ENCODE measurements around the gene COPS7B. TPM values are rescaled to one million over a fixed set of nuclear protein-coding genes. Genes with fewer than 3 reads are reported as not detected.
A peak's percentile ranks its signal among the peaks of the same experiment; 100 is the strongest.

Gene COPS7B
- total RNA-seq, 1 experiment from 2014 or later, result 66.5 TPM

- POLR2A ChIA-PET (ENCODE audit: low non-redundant PET), result no interaction called here
Measured at GRCh38 chr2:231807020-231807419, 20.8 kb downstream of the COPS7B start.

GRCh38 chr2:231810905-231811304 lies 24.7 kb downstream of the COPS7B start:
- H3K4me3 ChIP-seq (ENCODE audit: low read depth, low read length, poor library complexity, severe bottlenecking), result no peak overlapping the region
- intact Hi-C loops (cut with micrococcal nuclease; ENCODE audit: unreplicated experiment), result no loop called here
- no peak overlapping the region for H3K27ac ChIP-seq (ENCODE audit: low read depth, low read length, poor library complexity, severe bottlenecking)
- ChIA-PET CTCF (no interaction called here), POLR2A (ENCODE audit: low non-redundant PET) (no interaction called here)
- DNase-seq (ENCODE audit: low spot score), result peak; percentile 37
- peaks cover 4% of the 10 kb centered on the region for H3K9me3 ChIP-seq (ENCODE audit: low read depth, low read length, poor library complexity, severe bottlenecking)
- no peaks in the 10 kb centered on the region for H3K27me3 ChIP-seq (replicated peaks; ENCODE audit: insufficient read depth, low read depth, low read length, poor library complexity)
- H3K36me3 ChIP-seq (ENCODE audit: insufficient read depth, low read length, poor library complexity, severe bottlenecking), result peaks cover 13% of the 10 kb centered on the region
- H3K4me1 ChIP-seq (ENCODE audit: insufficient read depth, low read length, poor library complexity, severe bottlenecking), result no peaks in the 10 kb centered on the region
- BruUV-seq (replicated peaks), result no TSS peak
- TF ChIP-seq CTCF (conservative IDR thresholded peaks at IDR 0.05; ENCODE audit: low read depth, low read length) (no peak), EZH2 (IDR thresholded peaks at IDR 0.05; ENCODE audit: borderline replicate concordance, low read depth, low read length, poor library complexity, severe bottlenecking) (no peak)

More at GRCh38 chr2:231807020-231807419, 20.8 kb downstream of the COPS7B start:
- intact Hi-C loops (cut with micrococcal nuclease; ENCODE audit: unreplicated experiment), result no loop called here
- Histone ChIP-seq H3K27ac (ENCODE audit: low read depth, low read length, poor library complexity, severe bottlenecking) (no peak overlapping the region), H3K4me3 (ENCODE audit: low read depth, low read length, poor library complexity, severe bottlenecking) (no peak overlapping the region), H3K4me1 (ENCODE audit: insufficient read depth, low read length, poor library complexity, severe bottlenecking) (no peaks in the 10 kb centered on the region), H3K9me3 (ENCODE audit: low read depth, low read length, poor library complexity, severe bottlenecking) (no peaks in the 10 kb centered on the region), H3K36me3 (ENCODE audit: insufficient read depth, low read length, poor library complexity, severe bottlenecking) (peaks cover 13% of the 10 kb centered on the region), H3K27me3 (replicated peaks; ENCODE audit: insufficient read depth, low read depth, low read length, poor library complexity) (no peaks in the 10 kb centered on the region)
- no peak for TF ChIP-seq CTCF (conservative IDR thresholded peaks at IDR 0.05; ENCODE audit: low read depth, low read length)
- no peak for TF ChIP-seq EZH2 (IDR thresholded peaks at IDR 0.05; ENCODE audit: borderline replicate concordance, low read depth, low read length, poor library complexity, severe bottlenecking)
- BruUV-seq (replicated peaks), result no TSS peak
- CTCF ChIA-PET, result no interaction called here
- no peak for DNase-seq (ENCODE audit: low spot score)

DNA sequence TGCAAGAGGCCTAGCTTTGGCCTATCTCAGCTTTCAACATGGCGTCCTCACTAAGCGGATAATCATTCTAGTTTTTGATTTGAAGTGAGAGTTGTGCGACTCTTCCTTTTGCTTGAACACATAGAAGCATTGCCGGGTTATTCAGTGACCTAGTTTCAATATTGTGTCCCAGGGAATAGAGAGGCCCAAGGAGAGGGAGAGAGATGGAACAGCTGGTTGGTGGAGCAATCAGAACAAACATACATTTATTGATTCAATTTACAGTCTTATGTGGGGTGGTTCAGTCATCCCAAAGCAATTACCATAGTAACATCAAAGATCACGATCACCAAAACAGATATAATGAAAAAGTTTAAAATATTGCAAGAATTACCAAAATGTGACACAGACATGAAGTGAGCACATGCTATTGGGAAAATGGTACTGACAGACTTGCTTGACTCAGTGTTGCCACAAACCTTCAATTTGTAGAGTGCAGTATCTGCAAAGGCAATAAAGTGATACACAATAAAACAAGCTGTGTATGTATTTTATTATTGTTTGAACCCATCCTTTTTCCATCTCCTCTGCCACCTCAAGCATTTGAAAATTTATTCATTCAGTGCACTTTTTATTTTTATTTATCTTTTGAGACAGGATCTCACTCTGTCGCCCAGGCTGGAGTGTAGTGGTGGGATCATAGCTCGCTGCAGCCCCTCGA lies 30.2 kb downstream of the COPS7B start:
- Histone ChIP-seq H3K36me3 (ENCODE audit: insufficient read depth, low read length, poor library complexity, severe bottlenecking) (no peaks in the 10 kb centered on the region), H3K27me3 (replicated peaks; ENCODE audit: insufficient read depth, low read depth, low read length, poor library complexity) (no peaks in the 10 kb centered on the region), H3K27ac (ENCODE audit: low read depth, low read length, poor library complexity, severe bottlenecking) (no peak overlapping the region), H3K4me3 (ENCODE audit: low read depth, low read length, poor library complexity, severe bottlenecking) (no peak overlapping the region), H3K9me3 (ENCODE audit: low read depth, low read length, poor library complexity, severe bottlenecking) (peaks cover 4% of the 10 kb centered on the region), H3K4me1 (ENCODE audit: insufficient read depth, low read length, poor library complexity, severe bottlenecking) (no peaks in the 10 kb centered on the region)
- no peak for DNase-seq (ENCODE audit: low spot score)
- CTCF ChIA-PET, result no interaction called here
- POLR2A ChIA-PET (ENCODE audit: low non-redundant PET), result no interaction called here
- intact Hi-C loops (cut with micrococcal nuclease; ENCODE audit: unreplicated experiment), result no loop called here
- no TSS peak for BruUV-seq (replicated peaks)
- no peak for TF ChIP-seq EZH2 (IDR thresholded peaks at IDR 0.05; ENCODE audit: borderline replicate concordance, low read depth, low read length, poor library complexity, severe bottlenecking)
- no peak for TF ChIP-seq CTCF (conservative IDR thresholded peaks at IDR 0.05; ENCODE audit: low read depth, low read length)

All from A673 (cell line).